GM18520 (cell line): ENCODE data around the gene OR2W3.

Experiments
- ATAC-seq: cut with Tn5 transposase; IDR thresholded peaks from one replicate; pipeline ENCODE4 v1.9.1; 2021; ENCODE audit not compliant: unreplicated experiment

The OR2W3 gene

DNA sequence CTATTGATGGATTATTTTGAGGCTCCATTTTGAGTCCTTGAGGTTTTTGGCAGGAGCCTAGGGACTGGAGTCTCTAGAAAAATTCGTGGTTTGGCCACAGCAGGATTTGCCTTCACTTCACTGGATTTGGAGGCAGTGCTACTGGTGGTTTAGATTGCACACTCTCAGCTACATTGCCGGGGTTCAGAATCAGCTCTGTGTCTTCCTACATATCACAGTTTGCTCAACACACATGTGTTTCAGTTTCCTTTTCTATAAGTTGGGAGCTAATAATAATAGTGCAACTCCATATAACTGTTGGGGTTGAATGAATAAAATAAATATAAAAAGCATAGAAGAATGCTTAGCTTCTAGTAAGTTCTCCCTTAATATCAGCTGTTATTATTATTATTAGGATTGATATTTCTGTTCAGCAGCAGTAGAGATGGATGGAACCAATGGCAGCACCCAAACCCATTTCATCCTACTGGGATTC is at the start of gene OR2W3:
OR2W3 (plus strand) TSS at position 425 of the 475 bp plus-strand sequence; CDS start at position 425, 0 bp downstream.
- no peak for ATAC-seq

DNA sequence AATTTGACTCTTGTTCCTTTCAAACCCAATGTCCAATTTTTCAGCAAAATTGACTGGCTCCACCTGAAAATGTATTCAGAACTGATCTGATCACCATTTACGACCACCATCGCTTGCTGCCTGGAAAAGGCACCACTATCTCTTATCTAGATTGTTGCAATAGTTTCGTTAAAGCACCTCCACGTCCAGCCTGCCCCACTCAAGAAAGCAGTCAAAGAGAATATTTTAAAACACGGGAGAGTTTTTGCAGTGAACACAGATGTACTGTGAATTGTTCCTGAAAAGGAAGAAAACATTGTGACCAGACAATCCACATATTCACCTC is 49.7 kb upstream of the OR2W3 start:
- ATAC-seq, result no peak

DNA sequence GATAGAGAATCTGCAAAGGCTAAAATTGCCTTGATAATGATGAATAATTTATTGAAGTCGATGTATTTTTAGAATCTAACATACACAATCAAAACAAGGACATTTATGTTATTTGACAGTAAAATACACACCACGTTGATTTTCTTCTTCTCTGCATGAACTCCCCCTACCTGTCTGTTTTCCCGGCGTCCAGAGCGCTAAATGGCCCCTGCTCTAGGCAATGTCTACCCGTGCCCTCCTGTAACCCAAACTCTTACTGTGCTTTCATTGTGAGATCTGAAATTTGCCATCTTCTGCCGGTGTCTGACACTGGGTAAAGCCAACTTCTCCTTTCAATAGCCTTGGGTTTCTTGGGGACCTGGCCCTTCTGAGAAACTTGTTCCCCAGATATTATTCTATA is 47.0 kb upstream of the OR2W3 start:
- no peak for ATAC-seq

DNA sequence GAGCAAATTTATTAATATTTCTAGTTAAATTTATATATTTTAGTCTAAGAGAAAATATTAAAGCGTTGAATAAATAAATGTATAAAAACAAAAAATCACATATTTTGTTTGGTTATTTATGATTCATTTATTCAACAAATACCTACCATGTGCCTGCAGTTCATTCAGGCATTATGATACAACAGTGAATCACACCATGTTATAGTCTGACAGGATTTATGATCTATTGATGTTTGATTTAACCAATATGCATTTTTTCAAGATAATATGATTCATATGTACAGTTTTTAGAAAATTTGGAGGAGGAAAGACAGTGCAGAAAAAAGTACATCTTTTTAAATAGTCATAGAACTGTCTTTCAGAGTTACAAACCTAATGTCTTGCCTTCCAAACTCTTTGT is 45.8 kb upstream of the OR2W3 start:
- no peak for ATAC-seq

DNA sequence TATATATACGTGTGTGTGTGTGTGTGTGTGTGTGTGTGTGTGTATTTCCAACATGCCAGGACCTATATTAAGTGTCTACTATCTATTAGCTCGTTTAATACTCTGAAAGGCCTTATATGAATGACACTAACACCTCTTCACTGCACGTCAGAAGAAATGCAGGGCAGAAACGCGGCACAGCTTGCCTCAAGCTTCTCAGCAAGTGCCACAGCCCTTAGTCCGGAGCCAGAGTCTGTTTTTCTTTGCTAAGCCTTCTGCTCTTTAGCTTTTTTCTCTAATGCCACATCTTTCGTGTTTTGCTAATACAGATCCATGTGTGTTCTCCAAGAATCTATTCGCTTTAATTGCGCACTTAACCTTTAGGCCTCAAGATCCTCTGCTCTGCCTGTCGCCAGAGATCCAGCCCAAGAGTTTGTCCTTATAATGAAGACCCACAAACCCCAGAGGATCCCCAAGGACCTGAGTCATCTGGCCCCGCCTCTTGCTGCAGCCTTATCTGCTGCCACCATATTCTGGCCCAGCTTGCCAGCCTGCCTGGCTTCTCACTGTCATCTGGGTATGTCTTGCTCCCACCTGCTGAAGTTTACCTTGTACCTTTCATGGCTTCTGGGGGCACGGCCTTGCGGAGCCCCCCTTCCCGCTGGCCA is 40.4 kb upstream of the OR2W3 start:
- ATAC-seq, result no peak

DNA sequence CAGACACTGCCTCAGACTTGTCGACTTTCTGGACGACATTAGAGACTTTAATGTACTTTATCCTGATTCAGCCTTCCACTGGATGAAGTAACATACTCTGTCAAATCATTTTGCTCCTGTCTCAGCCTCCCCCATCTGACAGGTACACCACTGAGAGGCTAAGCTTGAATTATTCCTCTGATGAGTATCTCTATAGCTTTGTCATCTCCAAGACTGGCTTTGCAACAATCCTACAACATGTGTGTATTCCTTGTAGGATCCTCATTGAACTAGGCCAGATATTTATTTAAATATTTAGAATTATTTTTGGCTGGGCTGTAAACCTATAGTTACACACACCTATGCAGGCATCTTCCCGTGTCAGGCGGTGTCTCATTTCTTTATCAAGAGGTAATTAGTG is 39.5 kb upstream of the OR2W3 start:
- no peak for ATAC-seq

DNA sequence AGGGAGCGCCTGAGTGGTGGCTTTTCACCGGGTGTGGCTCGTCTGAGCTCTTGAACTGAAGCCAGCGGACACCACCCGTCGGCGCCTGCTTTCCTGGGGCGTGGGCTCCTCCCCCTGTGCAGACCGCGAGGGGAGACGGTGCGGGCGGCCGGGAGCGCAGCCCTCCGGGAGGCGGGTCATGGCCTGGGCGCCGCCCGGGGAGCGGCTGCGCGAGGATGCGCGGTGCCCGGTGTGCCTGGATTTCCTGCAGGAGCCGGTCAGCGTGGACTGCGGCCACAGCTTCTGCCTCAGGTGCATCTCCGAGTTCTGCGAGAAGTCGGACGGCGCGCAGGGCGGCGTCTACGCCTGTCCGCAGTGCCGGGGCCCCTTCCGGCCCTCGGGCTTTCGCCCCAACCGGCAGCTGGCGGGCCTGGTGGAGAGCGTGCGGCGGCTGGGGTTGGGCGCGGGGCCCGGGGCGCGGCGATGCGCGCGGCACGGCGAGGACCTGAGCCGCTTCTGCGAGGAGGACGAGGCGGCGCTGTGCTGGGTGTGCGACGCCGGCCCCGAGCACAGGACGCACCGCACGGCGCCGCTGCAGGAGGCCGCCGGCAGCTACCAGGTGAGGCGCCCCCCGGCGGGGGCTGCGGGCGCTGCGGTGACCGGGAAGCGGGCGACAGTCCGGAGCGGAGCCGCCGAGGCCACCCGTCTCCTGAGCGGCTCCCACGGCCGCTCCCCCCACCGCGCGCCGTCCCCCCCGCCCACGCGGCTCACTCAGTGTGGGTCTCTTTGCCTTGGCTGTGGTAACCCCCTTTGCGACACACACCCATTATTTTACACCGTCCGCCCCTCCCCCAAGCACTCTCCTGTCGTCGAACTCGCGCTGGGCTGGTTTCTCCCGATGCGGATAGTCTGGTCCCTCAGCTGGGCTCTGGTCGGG is 38.1 kb upstream of the OR2W3 start, which contains the start of gene TRIM58:
TRIM58 (plus strand) TSS at position 119 of the 916 bp plus-strand sequence; CDS start at position 179, 60 bp downstream.
- no peak for ATAC-seq

DNA sequence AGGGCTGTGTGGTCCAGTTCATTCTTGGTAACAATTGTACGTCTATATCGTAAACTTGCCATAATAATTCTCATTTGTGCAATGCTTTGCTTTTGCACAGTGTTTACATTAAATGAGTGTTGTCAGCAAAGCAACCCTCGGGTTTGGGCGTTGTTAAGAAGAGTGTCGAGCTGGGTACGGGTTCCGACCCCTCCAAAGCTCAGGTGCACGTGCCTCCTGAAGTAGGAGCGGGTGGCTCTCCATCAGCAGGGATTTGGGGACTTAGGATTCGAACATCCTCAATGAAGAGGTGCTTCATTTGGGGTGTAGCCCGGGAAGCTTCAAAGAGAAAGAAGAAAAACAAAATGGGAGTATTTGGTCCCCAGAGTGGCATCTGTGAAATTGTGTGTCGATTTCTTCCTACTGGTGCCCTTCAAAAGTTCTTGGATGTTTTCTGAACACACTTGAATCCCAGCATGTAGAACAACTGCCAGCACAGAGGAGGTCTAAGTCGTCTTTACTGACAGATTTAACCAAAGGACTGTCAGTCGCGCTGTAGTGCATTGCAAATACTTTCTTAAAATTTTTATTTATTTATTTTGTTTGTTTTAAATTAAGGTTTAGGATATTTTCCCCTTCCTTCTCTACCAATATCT is 37.3 kb upstream of the OR2W3 start:
- ATAC-seq, result no peak

DNA sequence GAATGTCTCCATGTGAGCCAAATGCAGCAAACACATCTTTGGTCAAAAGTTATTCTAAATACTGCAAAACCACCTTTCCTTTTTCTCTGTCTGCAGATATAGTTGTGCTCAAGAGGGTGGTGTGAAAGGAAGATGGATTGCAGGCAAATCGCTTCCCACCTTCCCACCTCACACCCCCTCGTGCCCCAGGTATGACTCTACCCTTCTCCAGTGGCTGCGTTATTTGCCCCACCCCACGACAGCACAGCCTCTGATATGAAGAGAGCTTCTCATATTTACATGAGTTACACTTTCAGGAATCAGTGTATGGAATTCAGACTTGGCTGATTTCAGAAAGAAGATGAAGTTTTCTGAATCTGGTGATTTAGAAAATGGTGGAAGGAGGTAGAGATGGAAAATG is 32.6 kb upstream of the OR2W3 start:
- no peak for ATAC-seq

DNA sequence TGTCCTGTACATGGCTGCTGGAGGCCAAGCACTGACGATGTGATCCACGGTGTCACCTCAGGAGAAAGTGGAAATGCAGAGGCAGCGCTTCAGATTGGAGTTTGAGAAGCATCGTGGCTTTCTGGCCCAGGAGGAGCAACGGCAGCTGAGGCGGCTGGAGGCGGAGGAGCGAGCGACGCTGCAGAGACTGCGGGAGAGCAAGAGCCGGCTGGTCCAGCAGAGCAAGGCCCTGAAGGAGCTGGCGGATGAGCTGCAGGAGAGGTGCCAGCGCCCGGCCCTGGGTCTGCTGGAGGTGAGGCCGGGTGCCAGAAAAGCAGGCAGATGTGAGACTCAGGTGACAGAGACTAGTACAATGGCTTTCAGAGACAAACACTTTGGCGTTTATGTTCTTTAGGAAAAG is 30.7 kb upstream of the OR2W3 start:
- no peak for ATAC-seq

DNA sequence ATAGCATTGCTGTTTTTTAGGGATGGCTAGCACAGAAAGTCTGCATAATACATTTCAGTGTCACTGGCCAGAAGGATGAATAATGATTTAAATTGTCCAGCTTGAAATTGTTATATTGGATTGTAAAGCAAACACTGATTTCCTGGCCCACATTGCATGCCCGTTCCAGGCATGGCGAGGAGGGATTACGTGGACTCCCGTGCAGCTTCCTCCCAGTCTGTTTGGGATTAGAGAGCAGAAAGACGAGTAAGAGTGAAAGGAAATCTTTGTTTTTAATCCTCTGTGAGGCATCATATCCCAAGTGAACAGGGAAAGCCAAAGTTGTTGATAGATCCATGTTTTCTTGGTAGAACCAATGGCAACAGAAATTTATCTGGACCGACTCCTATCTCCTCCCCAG is 30.0 kb upstream of the OR2W3 start:
- ATAC-seq, result no peak

DNA sequence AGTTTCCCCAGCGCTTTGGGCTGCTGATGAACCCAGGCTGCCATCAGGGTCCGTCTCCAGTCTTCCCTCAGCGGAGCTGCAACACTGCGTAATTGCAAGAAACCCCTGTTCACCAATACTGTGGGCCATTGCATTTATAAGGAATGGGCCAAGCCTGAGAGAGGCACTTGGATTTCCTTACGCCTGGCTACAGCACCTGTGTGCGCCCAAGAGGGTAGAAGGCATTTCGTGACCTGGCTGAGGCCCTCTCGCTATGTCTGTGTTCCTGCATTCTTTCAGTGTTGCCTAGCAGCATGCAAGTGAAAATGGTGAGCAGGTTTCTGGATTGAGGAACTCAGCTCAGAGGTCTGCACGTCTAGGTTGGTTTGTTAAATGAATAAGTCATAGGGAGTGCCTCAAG is 12.0 kb upstream of the OR2W3 start:
- ATAC-seq, result no peak

DNA sequence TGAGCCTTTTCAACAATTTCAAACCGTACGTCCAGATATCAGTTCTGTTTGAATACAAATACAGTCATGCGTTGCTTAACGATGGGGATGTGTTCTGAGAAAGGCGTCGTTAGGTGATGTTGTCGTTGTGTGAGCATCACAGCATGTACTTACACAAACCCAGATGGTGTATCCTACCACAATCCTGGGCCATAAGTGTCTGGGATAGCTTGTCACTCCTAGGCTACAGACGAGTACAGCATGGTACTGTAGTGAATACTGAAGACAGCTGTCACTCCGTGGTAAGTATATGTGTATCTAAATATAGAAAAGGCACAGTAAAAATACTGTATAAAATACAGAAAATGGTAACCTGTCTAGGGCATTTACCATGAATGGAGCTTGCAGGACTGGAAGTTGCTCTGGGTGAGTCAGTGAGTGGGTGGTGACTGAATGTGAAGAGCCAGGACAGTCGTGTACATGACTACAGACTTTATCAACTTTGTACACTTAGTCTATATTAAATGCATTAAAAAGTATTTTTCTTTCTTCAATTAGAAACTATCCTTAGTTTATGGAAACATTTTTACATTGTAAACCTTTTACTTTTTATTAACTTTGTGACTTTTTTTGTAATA is 10.5 kb upstream of the OR2W3 start:
- no peak for ATAC-seq

DNA sequence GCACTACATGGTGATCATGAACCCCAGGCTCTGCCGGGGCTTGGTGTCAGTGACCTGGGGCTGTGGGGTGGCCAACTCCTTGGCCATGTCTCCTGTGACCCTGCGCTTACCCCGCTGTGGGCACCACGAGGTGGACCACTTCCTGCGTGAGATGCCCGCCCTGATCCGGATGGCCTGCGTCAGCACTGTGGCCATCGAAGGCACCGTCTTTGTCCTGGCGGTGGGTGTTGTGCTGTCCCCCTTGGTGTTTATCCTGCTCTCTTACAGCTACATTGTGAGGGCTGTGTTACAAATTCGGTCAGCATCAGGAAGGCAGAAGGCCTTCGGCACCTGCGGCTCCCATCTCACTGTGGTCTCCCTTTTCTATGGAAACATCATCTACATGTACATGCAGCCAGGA is 589 bp downstream of the OR2W3 start:
- ATAC-seq, result no peak

DNA sequence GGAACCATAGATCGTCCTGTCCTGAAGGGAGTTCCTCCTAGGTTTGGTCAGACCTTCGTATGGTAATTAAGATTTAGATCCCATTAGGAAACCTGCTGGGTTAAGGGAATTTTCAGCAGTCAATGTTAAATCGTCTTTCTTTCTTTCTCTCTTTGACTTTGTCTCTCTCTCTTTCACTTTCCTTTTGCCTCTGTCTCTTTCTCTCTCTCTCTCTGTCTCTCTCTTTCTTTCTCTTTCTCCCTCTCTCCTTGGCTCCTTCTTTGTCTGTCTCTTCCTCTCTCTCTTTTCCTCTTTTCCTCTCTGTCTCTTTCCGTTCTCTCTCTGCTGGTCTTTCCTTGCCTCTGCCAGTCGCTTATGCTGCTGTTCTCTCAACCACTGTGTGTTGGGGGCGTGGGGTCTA is 8.7 kb downstream of the OR2W3 start:
- ATAC-seq, result no peak

DNA sequence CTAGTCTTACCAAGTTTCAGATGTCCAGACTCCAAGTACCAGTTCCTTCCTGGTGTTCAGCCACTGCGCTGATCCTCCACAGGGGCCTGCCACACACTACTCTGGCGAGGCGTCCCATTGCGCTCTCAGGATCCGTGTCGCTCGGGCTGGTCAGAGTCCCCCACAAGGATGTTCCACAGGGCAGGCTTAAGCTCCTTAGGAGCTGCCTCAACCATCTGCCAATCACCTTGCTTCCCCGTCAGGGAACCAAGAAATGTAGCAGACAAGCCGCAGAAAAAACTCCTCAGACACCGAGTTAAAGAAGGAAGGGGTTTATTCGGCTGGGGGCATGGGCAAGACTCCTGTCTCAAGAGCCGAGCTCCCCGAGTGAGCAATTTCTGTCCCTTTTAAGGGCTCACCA is 9.8 kb downstream of the OR2W3 start:
- ATAC-seq, result no peak

DNA sequence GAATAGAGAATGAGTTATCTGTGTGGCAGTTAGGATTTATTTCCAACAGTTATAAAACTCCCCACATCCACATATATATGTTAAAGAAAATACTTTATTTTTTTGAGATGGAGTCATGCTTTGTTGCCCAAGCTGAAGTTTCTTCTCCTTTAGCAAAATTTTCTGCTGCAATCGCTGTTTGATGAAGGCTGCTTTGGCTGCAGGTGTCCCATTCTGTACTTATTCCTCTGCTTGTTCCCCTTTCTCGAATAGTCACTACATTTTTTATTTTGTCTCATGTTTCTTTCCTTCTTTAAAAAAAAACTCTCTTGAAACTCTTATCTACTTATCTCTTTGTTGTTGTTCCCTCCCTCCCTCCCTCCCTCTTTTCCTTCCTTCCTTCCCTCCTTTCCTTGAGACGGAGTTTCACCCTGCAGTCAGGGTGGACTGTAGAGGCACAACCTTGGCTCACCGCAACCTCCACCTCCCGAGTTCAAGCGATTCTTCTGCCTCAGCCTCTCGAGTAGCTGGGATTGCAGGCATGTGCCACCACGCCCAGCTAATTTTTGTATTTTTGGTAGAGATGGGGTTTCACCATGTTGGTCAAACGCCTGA is 10.6 kb downstream of the OR2W3 start:
- no peak for ATAC-seq

DNA sequence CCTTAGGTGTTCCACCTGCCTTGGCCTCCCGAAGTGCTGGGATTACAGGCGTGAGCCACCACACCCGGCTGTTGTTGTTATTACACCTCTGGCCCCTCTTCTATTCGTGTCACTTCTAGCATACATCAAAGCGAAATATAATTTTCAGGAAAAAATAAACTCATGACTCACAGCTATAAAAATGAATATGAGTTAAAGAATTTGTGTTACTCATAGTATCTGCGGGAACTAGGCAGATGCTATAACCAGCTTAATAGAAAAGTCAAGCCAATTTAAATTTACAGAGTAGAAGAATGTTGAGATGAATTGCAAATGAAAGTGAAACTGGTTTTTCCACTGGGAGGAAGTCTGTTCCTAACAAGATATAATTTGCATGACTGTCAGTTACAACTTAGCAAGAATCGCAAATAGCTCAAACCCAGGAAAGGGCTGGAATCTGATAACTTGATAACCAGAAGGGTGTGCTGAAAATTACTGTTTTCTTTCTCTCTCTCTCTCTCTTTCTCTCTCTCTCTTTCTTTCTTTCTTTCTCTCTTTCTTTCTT is 11.2 kb downstream of the OR2W3 start:
- ATAC-seq, result no peak

DNA sequence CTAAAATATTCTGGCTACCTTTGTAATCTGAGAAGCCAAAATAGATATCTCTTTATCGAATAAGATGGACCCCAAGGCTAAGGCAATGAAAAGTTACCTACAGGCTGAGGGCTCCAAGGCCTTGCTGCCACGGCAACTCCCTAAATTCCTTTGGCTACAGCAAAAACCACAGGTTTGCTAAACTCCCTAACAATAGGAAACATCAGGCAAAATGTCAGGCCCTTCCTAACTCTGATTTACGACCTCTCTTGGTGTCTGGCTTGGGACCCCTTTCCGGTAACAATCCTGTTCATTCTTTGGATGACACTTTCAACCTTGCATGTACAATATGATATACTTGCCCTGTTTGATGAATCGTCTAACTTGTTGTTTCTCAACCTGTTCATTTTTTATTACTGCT is 13.4 kb downstream of the OR2W3 start:
- ATAC-seq, result no peak

DNA sequence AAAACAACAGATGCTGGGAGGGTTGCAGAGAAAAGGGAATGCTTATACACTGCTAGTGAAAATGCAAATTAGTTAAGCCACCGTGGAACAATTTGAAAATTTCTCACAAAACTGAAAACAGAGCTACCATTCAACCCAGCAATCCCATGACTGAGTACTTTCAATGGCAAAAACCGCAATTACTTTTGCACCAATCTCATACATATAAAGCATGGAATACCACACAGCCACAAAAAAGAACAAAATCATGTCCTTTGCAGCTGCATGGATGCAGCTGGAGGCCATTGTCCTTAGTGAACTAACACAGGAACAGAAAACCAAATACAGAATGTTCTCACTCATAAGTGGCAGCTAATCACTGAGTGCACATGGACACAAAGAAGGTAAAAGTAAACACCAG is 18.4 kb downstream of the OR2W3 start:
- ATAC-seq, result no peak
